Osteocyte (in vitro differentiated cells): Measurements from ENCODE around the gene ST7. TPM values are rescaled to one million over a fixed set of nuclear protein-coding genes. Genes with fewer than 3 reads are reported as not detected.
A peak's percentile ranks its signal among the peaks of the same experiment; 100 is the strongest.

Experiments
- DNase-seq: peaks from one replicate; pipeline ENCODE4 v3.0.0; 2021; ENCODE audit warnings: mixed read lengths; ENCODE audit not compliant: unreplicated experiment; ENCODE audit errors: extremely low spot score
- H3K27ac Mint-ChIP-seq: one replicate; pipeline ENCODE4 v1.8.0; 2021; ENCODE audit warnings: mild to moderate bottlenecking, mixed read lengths; ENCODE audit not compliant: unreplicated experiment
- H3K27me3 Mint-ChIP-seq: one replicate; pipeline ENCODE4 v1.8.0; 2021; ENCODE audit warnings: mixed read lengths; ENCODE audit not compliant: unreplicated experiment
- H3K36me3 Mint-ChIP-seq: one replicate; pipeline ENCODE4 v1.8.0; 2021; ENCODE audit warnings: mixed read lengths; ENCODE audit not compliant: unreplicated experiment
- H3K4me1 Mint-ChIP-seq: one replicate; pipeline ENCODE4 v1.8.0; 2021; ENCODE audit warnings: mixed read lengths; ENCODE audit not compliant: unreplicated experiment
- H3K4me3 Mint-ChIP-seq: one replicate; pipeline ENCODE4 v1.8.0; 2021; ENCODE audit warnings: mild to moderate bottlenecking, moderate library complexity, mixed read lengths; ENCODE audit not compliant: unreplicated experiment
- H3K9me3 Mint-ChIP-seq: one replicate; pipeline ENCODE4 v1.8.0; 2021; ENCODE audit warnings: mixed read lengths; ENCODE audit not compliant: unreplicated experiment
- CTCF ChIP-seq: fragments of 200-600 bp; sonication (generic); IDR thresholded peaks from 2 replicates; pipeline ENCODE4 v1.5.0; 2021; ENCODE audit warnings: antibody characterized with exemption, mild to moderate bottlenecking, moderate library complexity
- total RNA-seq: library from RNA; stranded (reverse); gene quantifications from 2 replicates; pipeline ENCODE4 v1.2.1, GENCODE V29; 2021

Gene ST7
- total RNA-seq, 1 donor from 2014 or later, result 68.5 TPM

GRCh38 chr7:117178600-117178999 lies 225.3 kb downstream of the ST7 start:
- no peak for TF ChIP-seq CTCF
- peaks cover 60% of the 10 kb centered on the region for H3K36me3 Mint-ChIP-seq
- no peak overlapping the region for H3K4me3 Mint-ChIP-seq
- no peak for DNase-seq
- H3K27ac Mint-ChIP-seq, result peak overlapping the region; percentile 5
- peaks cover 6% of the 10 kb centered on the region for H3K4me1 Mint-ChIP-seq
- H3K27me3 Mint-ChIP-seq, result no peaks in the 10 kb centered on the region
- no peaks in the 10 kb centered on the region for H3K9me3 Mint-ChIP-seq

GRCh38 chr7:117179701-117180100 lies 226.4 kb downstream of the ST7 start:
- H3K4me3 Mint-ChIP-seq, result no peak overlapping the region
- no peak overlapping the region for H3K27ac Mint-ChIP-seq
- DNase-seq, result no peak
- H3K9me3 Mint-ChIP-seq, result no peaks in the 10 kb centered on the region
- no peak for TF ChIP-seq CTCF
- no peaks in the 10 kb centered on the region for H3K27me3 Mint-ChIP-seq
- H3K4me1 Mint-ChIP-seq, result peaks cover 15% of the 10 kb centered on the region
- H3K36me3 Mint-ChIP-seq, result peaks cover 62% of the 10 kb centered on the region

- Mint-ChIP-seq H3K27me3 (no peaks in the 10 kb centered on the region), H3K36me3 (peaks cover 34% of the 10 kb centered on the region), H3K9me3 (no peaks in the 10 kb centered on the region), H3K27ac (peak overlapping the region; percentile 45), H3K4me3 (no peak overlapping the region), H3K4me1 (peaks cover 39% of the 10 kb centered on the region)
- TF ChIP-seq CTCF, result no peak
- DNase-seq, result no peak
Measured at GRCh38 chr7:117183729-117184128, 230.4 kb downstream of the ST7 start.

- H3K27ac Mint-ChIP-seq, result peak overlapping the region; percentile 12
- no peaks in the 10 kb centered on the region for H3K9me3 Mint-ChIP-seq
- H3K4me1 Mint-ChIP-seq, result peaks cover 43% of the 10 kb centered on the region
- TF ChIP-seq CTCF, result no peak
- DNase-seq, result no peak
- no peaks in the 10 kb centered on the region for H3K27me3 Mint-ChIP-seq
- H3K36me3 Mint-ChIP-seq, result peaks cover 32% of the 10 kb centered on the region
- H3K4me3 Mint-ChIP-seq, result no peak overlapping the region
Measured at GRCh38 chr7:117184367-117184766, 231.1 kb downstream of the ST7 start.

- peaks cover 47% of the 10 kb centered on the region for H3K4me1 Mint-ChIP-seq
- H3K27ac Mint-ChIP-seq, result no peak overlapping the region
- peaks cover 38% of the 10 kb centered on the region for H3K36me3 Mint-ChIP-seq
- no peak for DNase-seq
- no peak for TF ChIP-seq CTCF
- no peak overlapping the region for H3K4me3 Mint-ChIP-seq
- H3K9me3 Mint-ChIP-seq, result no peaks in the 10 kb centered on the region
- H3K27me3 Mint-ChIP-seq, result no peaks in the 10 kb centered on the region
Measured at GRCh38 chr7:117185124-117185523, 231.8 kb downstream of the ST7 start.
